A549 (cell line): Measurements from ENCODE around the gene RHO.

Source experiments
- BHLHE40 ChIP-seq: IDR thresholded peaks from 2 replicates; pipeline ENCODE4 v1.6.1; 2012; ENCODE audit warnings: low read depth, low read length, inconsistent platforms
- CHD2 ChIP-seq: fragments of 150-350 bp; IDR thresholded peaks from 2 replicates; pipeline ENCODE4 v1.6.1; 2014; ENCODE audit warnings: low read length; ENCODE audit not compliant: partially characterized antibody
- EP300 ChIP-seq, 2 experiments: fragments of >200 bp; sonication (Bioruptor Twin); formaldehyde crosslinking; IDR thresholded peaks; 2 replicates in 1 of 2; 3 replicates in 1 of 2; pipeline ENCODE4 v1.6.1; 2016 to 2017
- PHF8 ChIP-seq: fragments of 200-600 bp; sonication (generic); IDR thresholded peaks from 2 replicates; pipeline ENCODE4 v1.6.1; 2016; ENCODE audit warnings: low read depth, mild to moderate bottlenecking, antibody characterized with exemption, moderate library complexity, borderline replicate concordance
- POLR2A ChIP-seq: IDR thresholded peaks from 2 replicates; pipeline ENCODE4 v1.6.1; 2012; ENCODE audit warnings: mild to moderate bottlenecking, low read length
- RAD21 ChIP-seq, 2 experiments: fragments of >200 bp in 1 of 2; sonication (Bioruptor Twin) in 1 of 2; formaldehyde crosslinking in 1 of 2; IDR thresholded peaks in 1 of 2; conservative IDR thresholded peaks in 1 of 2; 2 replicates in 1 of 2; 3 replicates in 1 of 2; pipeline ENCODE4 v1.6.1; 2012 to 2018; ENCODE audit warnings: inconsistent platforms in 1 of 2
- RCOR1 ChIP-seq: fragments of 150-350 bp; IDR thresholded peaks from 2 replicates; pipeline ENCODE4 v1.6.1; 2014; ENCODE audit warnings: antibody characterized with exemption, low read length, low read depth
- TF ChIP-seq, protein P1 (sequence below): fragments of >200 bp; sonication (Bioruptor Twin); formaldehyde crosslinking; IDR thresholded peaks from 3 replicates; pipeline ENCODE4 v1.5.1; 2016
- TF ChIP-seq, protein P2 (sequence below): fragments of 150-350 bp; IDR thresholded peaks from 2 replicates; pipeline ENCODE4 v1.6.1; 2014; ENCODE audit warnings: low read depth, mild to moderate bottlenecking, low read length
- TF ChIP-seq, protein P3 (sequence below): fragments of >200 bp; sonication (Bioruptor Twin); formaldehyde crosslinking; IDR thresholded peaks from 3 replicates; pipeline ENCODE4 v1.6.1; 2016
- TF ChIP-seq, protein P4 (sequence below): fragments of 200-600 bp; sonication (generic); IDR thresholded peaks from 2 replicates; pipeline ENCODE4 v1.6.1; 2016; ENCODE audit warnings: antibody characterized with exemption, mild to moderate bottlenecking, moderate library complexity

DNA sequence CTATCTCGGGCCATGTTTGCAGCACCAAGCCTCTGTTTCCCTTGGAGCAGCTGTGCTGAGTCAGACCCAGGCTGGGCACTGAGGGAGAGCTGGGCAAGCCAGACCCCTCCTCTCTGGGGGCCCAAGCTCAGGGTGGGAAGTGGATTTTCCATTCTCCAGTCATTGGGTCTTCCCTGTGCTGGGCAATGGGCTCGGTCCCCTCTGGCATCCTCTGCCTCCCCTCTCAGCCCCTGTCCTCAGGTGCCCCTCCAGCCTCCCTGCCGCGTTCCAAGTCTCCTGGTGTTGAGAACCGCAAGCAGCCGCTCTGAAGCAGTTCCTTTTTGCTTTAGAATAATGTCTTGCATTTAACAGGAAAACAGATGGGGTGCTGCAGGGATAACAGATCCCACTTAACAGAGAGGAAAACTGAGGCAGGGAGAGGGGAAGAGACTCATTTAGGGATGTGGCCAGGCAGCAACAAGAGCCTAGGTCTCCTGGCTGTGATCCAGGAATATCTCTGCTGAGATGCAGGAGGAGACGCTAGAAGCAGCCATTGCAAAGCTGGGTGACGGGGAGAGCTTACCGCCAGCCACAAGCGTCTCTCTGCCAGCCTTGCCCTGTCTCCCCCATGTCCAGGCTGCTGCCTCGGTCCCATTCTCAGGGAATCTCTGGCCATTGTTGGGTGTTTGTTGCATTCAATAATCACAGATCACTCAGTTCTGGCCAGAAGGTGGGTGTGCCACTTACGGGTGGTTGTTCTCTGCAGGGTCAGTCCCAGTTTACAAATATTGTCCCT, 1.2 kb downstream of the RHO start:
- TF ChIP-seq, protein P1, sequence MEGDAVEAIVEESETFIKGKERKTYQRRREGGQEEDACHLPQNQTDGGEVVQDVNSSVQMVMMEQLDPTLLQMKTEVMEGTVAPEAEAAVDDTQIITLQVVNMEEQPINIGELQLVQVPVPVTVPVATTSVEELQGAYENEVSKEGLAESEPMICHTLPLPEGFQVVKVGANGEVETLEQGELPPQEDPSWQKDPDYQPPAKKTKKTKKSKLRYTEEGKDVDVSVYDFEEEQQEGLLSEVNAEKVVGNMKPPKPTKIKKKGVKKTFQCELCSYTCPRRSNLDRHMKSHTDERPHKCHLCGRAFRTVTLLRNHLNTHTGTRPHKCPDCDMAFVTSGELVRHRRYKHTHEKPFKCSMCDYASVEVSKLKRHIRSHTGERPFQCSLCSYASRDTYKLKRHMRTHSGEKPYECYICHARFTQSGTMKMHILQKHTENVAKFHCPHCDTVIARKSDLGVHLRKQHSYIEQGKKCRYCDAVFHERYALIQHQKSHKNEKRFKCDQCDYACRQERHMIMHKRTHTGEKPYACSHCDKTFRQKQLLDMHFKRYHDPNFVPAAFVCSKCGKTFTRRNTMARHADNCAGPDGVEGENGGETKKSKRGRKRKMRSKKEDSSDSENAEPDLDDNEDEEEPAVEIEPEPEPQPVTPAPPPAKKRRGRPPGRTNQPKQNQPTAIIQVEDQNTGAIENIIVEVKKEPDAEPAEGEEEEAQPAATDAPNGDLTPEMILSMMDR = no peak
- TF ChIP-seq CHD2 (no peak), PHF8 (no peak), RAD21 (conservative IDR thresholded peaks at IDR 0.05 in 1 of 2, IDR thresholded peaks at IDR 0.05 in 1 of 2) (no peak), POLR2A (no peak), EP300 (IDR thresholded peaks at IDR 0.05) (no peak), BHLHE40 (no peak), RCOR1 (no peak)
- TF ChIP-seq, protein P2, sequence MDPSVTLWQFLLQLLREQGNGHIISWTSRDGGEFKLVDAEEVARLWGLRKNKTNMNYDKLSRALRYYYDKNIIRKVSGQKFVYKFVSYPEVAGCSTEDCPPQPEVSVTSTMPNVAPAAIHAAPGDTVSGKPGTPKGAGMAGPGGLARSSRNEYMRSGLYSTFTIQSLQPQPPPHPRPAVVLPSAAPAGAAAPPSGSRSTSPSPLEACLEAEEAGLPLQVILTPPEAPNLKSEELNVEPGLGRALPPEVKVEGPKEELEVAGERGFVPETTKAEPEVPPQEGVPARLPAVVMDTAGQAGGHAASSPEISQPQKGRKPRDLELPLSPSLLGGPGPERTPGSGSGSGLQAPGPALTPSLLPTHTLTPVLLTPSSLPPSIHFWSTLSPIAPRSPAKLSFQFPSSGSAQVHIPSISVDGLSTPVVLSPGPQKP = no peak
- TF ChIP-seq, protein P3, sequence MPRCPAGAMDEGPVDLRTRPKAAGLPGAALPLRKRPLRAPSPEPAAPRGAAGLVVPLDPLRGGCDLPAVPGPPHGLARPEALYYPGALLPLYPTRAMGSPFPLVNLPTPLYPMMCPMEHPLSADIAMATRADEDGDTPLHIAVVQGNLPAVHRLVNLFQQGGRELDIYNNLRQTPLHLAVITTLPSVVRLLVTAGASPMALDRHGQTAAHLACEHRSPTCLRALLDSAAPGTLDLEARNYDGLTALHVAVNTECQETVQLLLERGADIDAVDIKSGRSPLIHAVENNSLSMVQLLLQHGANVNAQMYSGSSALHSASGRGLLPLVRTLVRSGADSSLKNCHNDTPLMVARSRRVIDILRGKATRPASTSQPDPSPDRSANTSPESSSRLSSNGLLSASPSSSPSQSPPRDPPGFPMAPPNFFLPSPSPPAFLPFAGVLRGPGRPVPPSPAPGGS = no peak
- TF ChIP-seq, protein P4, sequence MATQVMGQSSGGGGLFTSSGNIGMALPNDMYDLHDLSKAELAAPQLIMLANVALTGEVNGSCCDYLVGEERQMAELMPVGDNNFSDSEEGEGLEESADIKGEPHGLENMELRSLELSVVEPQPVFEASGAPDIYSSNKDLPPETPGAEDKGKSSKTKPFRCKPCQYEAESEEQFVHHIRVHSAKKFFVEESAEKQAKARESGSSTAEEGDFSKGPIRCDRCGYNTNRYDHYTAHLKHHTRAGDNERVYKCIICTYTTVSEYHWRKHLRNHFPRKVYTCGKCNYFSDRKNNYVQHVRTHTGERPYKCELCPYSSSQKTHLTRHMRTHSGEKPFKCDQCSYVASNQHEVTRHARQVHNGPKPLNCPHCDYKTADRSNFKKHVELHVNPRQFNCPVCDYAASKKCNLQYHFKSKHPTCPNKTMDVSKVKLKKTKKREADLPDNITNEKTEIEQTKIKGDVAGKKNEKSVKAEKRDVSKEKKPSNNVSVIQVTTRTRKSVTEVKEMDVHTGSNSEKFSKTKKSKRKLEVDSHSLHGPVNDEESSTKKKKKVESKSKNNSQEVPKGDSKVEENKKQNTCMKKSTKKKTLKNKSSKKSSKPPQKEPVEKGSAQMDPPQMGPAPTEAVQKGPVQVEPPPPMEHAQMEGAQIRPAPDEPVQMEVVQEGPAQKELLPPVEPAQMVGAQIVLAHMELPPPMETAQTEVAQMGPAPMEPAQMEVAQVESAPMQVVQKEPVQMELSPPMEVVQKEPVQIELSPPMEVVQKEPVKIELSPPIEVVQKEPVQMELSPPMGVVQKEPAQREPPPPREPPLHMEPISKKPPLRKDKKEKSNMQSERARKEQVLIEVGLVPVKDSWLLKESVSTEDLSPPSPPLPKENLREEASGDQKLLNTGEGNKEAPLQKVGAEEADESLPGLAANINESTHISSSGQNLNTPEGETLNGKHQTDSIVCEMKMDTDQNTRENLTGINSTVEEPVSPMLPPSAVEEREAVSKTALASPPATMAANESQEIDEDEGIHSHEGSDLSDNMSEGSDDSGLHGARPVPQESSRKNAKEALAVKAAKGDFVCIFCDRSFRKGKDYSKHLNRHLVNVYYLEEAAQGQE = no peak
